Left lung (tissue), 10 donors: ENCODE results near the gene KCNG3. TPM values are rescaled to one million over a fixed set of nuclear protein-coding genes. Genes with fewer than 3 reads are reported as not detected.

Experiments used
- ATAC-seq: fragments of 200-7000 bp; cut with Tn5 transposase; one replicate; pipeline ENCODE4 v1.9.1; 2020; ENCODE audit warnings: moderate library complexity
- DNase-seq, 4 donors: peaks; one replicate each; pipeline ENCODE4 v3.0.0-alpha.2; 2013 to 2020
- H3K27ac ChIP-seq, 2 donors: fragments of 200-600 bp; sonication (generic) in 1 of 2; one replicate each; pipeline versions ENCODE4 v1.5.0 to v1.8.0; 2020 to 2021
- H3K27me3 ChIP-seq, 2 donors: fragments of 200-600 bp; sonication (generic) in 1 of 2; one replicate each; pipeline versions ENCODE4 v1.5.0 to v1.8.0; 2020 to 2021
- H3K36me3 ChIP-seq, 2 donors: fragments of 200-600 bp; sonication (generic) in 1 of 2; one replicate each; pipeline versions ENCODE4 v1.5.0 to v1.8.0; 2020 to 2021
- H3K4me1 ChIP-seq, 2 donors: fragments of 200-600 bp; one replicate each; pipeline ENCODE4 v1.8.0; 2021
- H3K4me3 ChIP-seq, 2 donors: fragments of 200-600 bp; sonication (generic) in 1 of 2; one replicate each; pipeline versions ENCODE4 v1.5.0 to v1.8.0; 2020 to 2021; ENCODE audit warnings: mild to moderate bottlenecking in 1 of 2
- H3K9me3 ChIP-seq, 2 donors: fragments of 200-600 bp; sonication (generic) in 1 of 2; one replicate each; pipeline versions ENCODE4 v1.5.0 to v1.8.0; 2020 to 2021
- CTCF ChIP-seq, 2 donors: fragments of 200-600 bp; sonication (generic) in 1 of 2; IDR thresholded peaks; one replicate each; pipeline versions ENCODE4 v1.5.0 to v1.8.0; 2021; ENCODE audit warnings: antibody characterized with exemption in 2 of 2
- intact Hi-C, 2 donors: fragments of 100-400 bp; cut with DNase I; formaldehyde crosslinking; loops; one replicate each; pipeline versions ENCODE4 v1.11.2 to v1.14.2; 2022
- polyA plus RNA-seq, 6 donors: library from polyadenylated mRNA; unstranded; fragments of 120-200 nt; gene quantifications; one replicate each; pipeline ENCODE4 v1.2.1, GENCODE V29; 2013; ENCODE audit not compliant: insufficient read length in 6 of 6
- total RNA-seq, 2 donors: library from RNA; stranded (reverse); fragmentation: NEBNext Ultra II Directional; extraction: Animal tissue kit (Norgen Biotek cat#: 25700); gene quantifications; one replicate each; pipeline ENCODE4 v1.2.1, GENCODE V29; 2021
- donor health status: DM: no; HTN: yes; CAD: no.
- donor health status: DM: no; HTN: no; CAD: no.

The KCNG3 gene
- total and polyA plus RNA-seq, 8 donors: 0.06 to 1.3 (median 0.10) TPM; not detected in 1

GRCh38 chr2:42510191-42510590 lies 16.4 kb upstream of the KCNG3 start:
- H3K27ac ChIP-seq: no peak overlapping the region
- H3K27me3 ChIP-seq: no peaks in the 10 kb centered on the region
- ATAC-seq (no peak), DNase-seq (no peak)
- intact Hi-C loops: no loop called here
- no peaks in the 10 kb centered on the region for H3K36me3 ChIP-seq
- H3K4me1 ChIP-seq: no peaks in the 10 kb centered on the region
- no peak for TF ChIP-seq CTCF (IDR thresholded peaks at IDR 0.05)
- H3K4me3 ChIP-seq: no peak overlapping the region
- no peaks in the 10 kb centered on the region for H3K9me3 ChIP-seq

- no peaks in the 10 kb centered on the region for H3K36me3 ChIP-seq
- DNase-seq (no peak), ATAC-seq (no peak)
- no peaks in the 10 kb centered on the region for H3K27me3 ChIP-seq
- no peak overlapping the region for H3K27ac ChIP-seq
- no peaks in the 10 kb centered on the region for H3K9me3 ChIP-seq
- no peak for TF ChIP-seq CTCF (IDR thresholded peaks at IDR 0.05)
- H3K4me1 ChIP-seq: no peaks in the 10 kb centered on the region
- intact Hi-C loops: no loop called here
- H3K4me3 ChIP-seq: no peak overlapping the region
These were observed 10.8 kb upstream of the KCNG3 start for GRCh38 chr2:42504364-42505230.

- intact Hi-C loops: no loop called here
- no peak overlapping the region for H3K4me3 ChIP-seq
- H3K27ac ChIP-seq: no peak overlapping the region
- TF ChIP-seq CTCF (IDR thresholded peaks at IDR 0.05): no peak
- H3K9me3 ChIP-seq: no peaks in the 10 kb centered on the region
- no peaks in the 10 kb centered on the region for H3K4me1 ChIP-seq
- DNase-seq (no peak), ATAC-seq (no peak)
- no peaks in the 10 kb centered on the region for H3K27me3 ChIP-seq
- no peaks in the 10 kb centered on the region for H3K36me3 ChIP-seq
These were observed 9.5 kb upstream of the KCNG3 start for GRCh38 chr2:42503291-42503690.

GRCh38 chr2:42498497-42498896 lies 4.7 kb upstream of the KCNG3 start:
- Histone ChIP-seq H3K36me3 (no peaks in the 10 kb centered on the region), H3K27me3 (peaks cover 10 to 40% of the 10 kb centered on the region in 2 donors), H3K27ac (no peak overlapping the region), H3K4me1 (peaks cover 0 to 15% of the 10 kb centered on the region in 2 donors), H3K9me3 (no peaks in the 10 kb centered on the region), H3K4me3 (no peak overlapping the region)
- no peak for TF ChIP-seq CTCF (IDR thresholded peaks at IDR 0.05)
- DNase-seq (no peak), ATAC-seq (no peak)
- intact Hi-C loops: no loop called here

GRCh38 chr2:42495611-42496010 lies 1.8 kb upstream of the KCNG3 start:
- ATAC-seq (no peak), DNase-seq (no peak)
- intact Hi-C loops: no loop called here
- Histone ChIP-seq H3K27me3 (peaks cover 24 to 69% of the 10 kb centered on the region in 2 donors), H3K4me3 (no peak overlapping the region), H3K36me3 (no peaks in the 10 kb centered on the region), H3K9me3 (no peaks in the 10 kb centered on the region), H3K4me1 (peaks cover 0 to 22% of the 10 kb centered on the region in 2 donors), H3K27ac (no peak overlapping the region)
- TF ChIP-seq CTCF (IDR thresholded peaks at IDR 0.05): no peak
